NCI-H2081 treated with DMSO at 0.1 percent for 48 hours (cell line): ENCODE measurements around the gene SDK2.

Source experiments
- DNase-seq: peaks from one replicate; lab custom pipeline; 2025; lab: John Stamatoyannopoulos, UW

Gene SDK2

DNA sequence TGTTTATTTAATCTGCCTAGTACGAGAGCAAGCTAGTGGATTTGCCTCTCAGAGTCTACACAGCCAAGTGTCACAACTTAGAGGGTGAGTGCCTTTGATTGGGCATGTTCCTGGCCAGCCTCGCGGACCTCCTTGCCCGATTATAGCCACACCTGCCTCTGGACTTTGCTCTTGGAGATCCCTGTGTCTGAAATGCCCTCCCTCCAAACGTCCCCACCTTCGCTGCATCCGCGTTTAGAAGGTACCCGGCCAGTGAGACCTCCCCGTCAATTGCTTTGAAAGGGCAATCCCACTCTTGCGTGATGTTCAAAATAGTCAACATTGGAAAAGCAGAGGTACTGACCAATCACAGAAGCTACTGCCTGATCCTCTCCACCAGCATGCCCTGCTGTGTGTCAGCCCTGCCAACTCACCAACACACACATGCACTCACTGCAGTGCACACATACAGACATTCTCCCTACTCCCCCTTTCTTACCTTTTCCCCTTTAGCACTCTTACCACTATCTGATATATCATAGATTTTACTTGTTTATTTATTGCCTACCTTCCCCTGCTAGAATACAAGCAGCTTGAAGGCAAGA lies 6.5 kb upstream of the SDK2 start:
- no peak for DNase-seq

DNA sequence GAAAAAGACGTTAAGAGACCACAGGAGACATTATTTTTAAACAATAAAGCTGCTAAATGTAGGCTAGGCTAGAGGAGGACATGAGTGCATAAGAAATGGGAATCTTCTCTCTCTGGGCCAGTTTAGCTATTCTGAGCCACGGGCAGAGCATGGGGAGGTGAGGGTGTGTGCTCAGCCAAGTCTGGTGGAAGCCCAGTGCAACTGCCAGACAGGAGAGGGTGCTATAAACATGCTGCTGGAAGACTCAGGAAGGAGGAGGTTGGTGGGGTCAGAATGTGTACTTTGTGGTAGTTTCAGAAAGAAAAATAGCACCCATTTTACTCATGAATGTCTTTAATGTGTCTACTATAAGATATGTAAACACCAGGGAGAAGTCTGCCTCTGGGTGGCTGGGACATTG lies 5.9 kb upstream of the SDK2 start:
- DNase-seq, result peak; percentile 42

DNA sequence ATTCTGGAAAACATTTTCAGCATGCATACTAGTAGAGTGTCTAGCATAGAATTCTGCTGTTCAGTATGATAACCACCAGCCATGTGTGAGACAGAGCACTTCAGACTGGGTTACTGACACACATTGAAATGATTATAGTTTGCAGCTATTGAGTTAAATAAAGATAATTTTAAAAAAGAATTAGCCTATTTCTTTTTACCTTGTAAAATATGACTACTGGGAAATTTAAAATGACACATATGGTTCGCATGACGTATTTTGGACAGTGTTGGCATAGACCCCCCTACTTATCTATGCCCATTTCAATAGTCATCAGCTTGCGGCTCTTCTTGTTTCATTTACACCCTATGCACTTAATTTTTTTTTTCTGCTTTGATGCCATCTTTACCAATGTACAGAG lies 4.7 kb upstream of the SDK2 start:
- no peak for DNase-seq

DNA sequence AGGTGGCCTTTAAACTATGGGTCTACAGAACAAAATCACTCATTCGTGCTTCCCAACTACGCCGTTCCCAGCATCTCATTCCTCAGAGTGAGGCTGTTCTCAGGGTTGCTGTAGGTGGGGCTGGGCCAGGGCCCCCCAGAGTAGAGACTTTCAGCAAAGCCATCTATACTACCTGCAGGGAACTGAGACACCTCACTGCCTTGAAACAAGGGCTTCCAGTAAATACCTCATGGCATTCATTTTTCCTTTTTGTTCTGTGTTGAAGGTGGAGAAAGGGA lies 4.2 kb upstream of the SDK2 start:
- no peak for DNase-seq

GRCh38 chr17:73647772-73648542 lies 3.7 kb upstream of the SDK2 start:
- DNase-seq, result no peak

GRCh38 chr17:73647301-73647695 lies 3.1 kb upstream of the SDK2 start:
- no peak for DNase-seq

GRCh38 chr17:73646409-73647300 lies 2.4 kb upstream of the SDK2 start:
- DNase-seq, result no peak

DNA sequence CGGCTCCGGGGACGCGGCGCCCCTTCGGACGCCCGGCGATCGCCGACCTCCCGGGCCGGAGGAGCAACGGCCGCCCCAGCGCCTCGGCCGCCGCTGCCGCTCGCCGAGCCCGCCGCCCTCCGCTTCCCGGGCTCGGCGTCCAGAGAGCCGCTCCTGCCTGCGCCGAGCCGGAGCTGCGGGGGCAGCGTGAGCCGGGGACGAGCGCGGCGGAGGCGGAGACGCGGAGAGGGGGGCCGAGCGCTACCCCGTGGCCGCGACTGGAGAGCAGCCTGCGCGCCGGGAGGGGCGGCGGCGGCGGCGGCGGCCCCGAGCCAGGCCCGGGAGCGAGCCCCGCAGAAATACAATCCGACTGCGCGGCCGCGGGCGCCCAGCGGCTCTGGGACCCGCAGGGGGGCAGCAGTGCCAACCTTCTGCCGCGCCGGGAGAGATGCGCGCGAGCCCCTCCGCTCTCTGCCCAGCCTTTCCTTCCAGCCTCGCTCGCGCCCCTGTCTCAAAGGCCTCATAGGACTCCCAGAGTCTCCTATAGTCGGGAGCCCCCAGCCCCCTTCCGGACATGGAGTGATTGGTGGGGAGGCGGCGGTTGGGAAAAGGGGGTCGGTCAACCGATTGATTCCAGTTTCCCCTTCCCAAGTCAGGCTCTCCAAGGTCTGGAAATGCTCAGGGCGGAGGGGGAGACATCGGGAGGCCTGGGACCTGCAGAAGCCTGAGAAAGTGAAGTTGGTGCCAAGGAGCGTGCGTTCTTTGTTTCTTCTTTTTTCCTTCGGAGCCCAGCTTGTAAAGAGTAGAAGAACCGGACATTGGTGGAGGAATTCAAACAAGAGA lies 1.0 kb upstream of the SDK2 start:
- DNase-seq, result no peak

- DNase-seq, result no peak
Measured at GRCh38 chr17:73643852-73644144, 447 bp downstream of the SDK2 start.

GRCh38 chr17:73643001-73643851 lies 1.0 kb downstream of the SDK2 start:
- no peak for DNase-seq

- DNase-seq, result no peak
Measured at GRCh38 chr17:73642659-73643000, 1.6 kb downstream of the SDK2 start.

DNA sequence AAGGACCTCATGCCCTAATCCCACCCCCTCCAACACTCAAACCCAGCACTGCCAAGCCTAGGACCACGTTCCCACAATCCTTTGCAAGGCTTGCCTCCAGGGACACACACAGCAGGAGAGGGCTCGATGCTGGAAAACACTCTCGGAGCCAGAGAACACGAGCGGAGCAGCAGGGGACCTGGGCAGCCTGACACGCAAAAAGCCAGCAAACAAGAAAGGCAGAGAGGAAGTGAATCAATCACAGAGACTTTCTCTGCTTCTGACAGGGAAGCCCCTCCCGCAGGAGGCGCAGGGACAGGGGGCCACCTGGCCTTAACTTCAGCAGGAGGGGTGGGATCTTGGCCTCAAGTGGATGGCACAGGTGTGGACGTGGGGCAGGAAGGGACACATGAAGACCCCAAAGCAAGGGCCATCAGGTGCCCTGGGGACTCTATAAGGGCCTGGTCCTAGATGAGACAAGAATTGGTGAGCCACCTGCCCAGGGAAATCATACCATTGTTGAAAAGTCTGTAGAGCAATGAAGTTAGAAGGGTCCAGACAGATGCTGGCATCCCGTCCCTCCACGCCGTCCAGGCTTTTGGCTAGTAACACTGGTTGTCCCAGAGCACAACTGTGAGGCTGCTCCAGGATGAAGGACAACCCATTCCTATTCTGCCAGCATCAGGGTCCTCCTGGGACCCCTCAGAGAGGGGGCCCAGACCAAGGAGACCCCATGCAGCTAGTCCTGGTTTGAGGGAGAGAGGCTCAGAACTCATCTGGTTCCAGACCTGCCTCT lies 2.2 kb downstream of the SDK2 start:
- DNase-seq, result peak; percentile 45

- DNase-seq, result no peak
Measured at GRCh38 chr17:73640691-73641090, 3.6 kb downstream of the SDK2 start.

- no peak for DNase-seq
Measured at GRCh38 chr17:73639932-73640331, 4.3 kb downstream of the SDK2 start.

DNA sequence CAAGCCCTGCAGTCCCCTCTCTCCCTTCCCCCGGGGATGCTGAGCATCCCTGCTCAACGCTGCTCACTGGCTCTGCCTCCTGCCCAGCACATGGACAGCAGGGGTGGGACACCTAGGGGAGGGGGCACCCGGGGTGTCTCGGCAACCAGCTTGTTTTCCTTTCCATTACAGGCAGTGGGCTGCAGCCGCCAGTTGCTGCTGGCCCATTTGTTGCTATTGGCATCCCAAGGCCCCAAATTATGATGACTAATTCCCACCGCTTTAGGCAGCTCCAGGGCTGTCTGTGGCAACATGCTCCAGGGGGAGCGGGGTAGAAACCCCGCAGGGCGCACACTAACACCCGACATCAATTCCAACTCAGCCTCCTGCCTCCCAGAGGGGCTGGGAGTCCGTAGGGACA lies 4.9 kb downstream of the SDK2 start:
- DNase-seq, result peak; percentile 69

DNA sequence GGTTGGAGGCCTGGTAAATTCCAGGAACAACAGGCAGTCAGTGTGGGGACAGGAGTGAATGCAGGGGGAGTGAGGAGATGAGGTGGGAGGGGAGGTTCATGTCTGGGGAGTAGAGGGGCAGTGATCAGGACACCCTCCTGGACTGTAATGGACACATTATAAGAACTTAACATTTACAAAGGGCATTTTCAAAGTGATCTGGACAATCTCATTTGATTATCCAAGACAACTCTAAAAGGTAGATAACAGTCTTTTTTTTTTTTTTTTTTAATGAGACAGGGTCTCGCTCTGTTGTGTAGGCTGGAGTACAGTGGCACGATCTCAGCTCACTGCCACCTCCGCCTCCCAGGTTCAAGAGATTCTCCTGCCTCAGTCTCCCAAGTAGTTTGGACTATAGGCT lies 5.7 kb downstream of the SDK2 start:
- DNase-seq, result no peak

GRCh38 chr17:73637866-73638265 lies 6.4 kb downstream of the SDK2 start:
- no peak for DNase-seq

GRCh38 chr17:73635101-73635817 lies 9.0 kb downstream of the SDK2 start:
- no peak for DNase-seq

- no peak for DNase-seq
Measured at GRCh38 chr17:73634629-73635028, 9.6 kb downstream of the SDK2 start.

- DNase-seq, result no peak
Measured at GRCh38 chr17:73633736-73634135, 10.5 kb downstream of the SDK2 start.
